Stimulated activated CD4-positive, alpha-beta T cell treated with anti-CD3 and anti-CD28 coated beads, Interleukin-1b, Interleukin-23, amount 100 ng/mL, for 24 hours (primary cell): ENCODE measurements around the gene CREBBP.

Experiments
- DNase-seq, 4 experiments: peaks; one replicate each; pipeline ENCODE4 v3.0.0-alpha.2; 2020; ENCODE audit warnings: low read depth in 4 of 4, low spot score in 1 of 4

CREBBP gene

DNA sequence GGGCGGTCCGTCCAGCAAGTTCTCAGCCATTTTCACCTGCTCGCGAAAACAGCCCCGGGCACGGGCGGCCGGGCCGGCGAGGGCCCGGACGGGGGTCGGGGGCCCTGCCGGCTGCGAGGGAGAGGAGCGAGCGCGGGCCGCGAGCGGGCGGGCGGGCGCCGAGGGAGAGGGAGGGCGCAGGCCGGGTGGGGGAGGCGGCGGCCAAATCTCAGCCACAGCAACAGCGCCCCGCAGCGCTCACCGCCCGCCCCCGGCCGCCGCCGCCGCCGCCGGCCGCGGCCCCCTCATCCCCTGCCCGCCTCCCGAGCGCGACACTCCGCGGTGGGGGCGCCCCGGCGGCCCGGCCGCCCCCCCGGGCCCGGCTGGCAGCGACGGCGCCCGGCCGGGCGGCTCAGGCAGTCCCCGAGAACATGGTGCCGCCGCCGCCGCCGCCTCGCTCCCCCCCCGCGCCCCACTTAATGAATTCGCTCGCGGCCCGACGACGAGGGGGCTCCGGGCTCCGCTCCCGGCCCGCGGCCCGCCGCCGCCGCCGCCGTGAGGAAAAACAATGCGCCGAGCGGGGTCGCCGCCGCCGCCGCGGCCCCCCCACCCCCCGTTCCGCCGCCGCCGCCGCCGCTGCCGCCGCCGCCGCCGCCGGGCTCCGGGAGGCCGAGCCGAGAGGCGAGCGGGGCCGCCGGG, 487 bp downstream of the CREBBP start:
- DNase-seq: peak; percentile 34 to 53 (median 48)

DNA sequence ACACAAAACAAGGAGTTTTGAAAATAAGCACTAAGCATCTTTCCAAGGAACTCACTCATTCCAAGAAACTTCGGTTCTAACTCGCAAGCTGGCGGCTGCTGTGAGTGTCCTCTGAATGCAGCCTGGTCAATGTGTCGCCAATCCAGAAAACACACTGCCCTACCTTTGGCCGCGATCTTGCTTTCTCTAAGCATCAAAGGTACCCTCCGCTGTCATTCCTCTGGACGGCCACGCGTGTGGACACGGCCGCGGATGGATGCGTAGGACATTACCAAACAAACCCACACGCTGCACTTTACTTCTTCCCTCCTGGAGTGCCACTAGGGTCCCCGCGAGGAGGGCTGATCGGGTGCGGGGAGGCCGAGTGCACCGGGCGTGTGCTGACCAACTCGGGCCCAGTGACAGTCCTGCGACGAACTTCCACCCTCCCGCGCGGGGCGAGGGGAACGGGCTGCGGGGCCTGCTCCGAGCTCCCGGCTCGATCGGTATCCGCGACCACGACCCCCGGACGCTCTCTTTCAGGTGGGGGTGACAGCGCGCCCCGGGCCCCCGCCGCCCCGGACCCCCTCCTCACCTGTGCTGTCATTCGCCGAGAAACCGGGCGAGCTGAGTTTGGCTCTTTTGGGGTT, 1.1 kb downstream of the CREBBP start:
- peak in 1 of 4 experiments; percentile 8 for DNase-seq

DNA sequence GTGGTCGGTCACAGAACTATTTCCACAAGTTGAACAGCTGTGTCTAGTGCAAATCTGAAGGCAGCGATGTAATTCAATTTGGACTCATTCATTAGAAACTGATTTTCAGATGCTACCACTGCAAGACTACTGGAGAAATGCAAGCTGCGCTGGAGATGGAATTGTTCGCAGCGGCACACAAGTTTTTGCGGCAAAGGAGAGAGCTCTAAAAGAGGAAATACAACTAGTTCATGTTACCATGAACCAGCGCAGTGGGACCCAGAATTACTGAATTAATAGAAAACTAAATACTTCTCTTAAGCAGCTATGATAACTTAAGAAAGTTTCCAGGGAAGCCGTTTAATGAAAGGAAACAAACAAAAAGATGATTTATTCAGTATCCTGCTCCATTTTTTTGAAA, 1.9 kb downstream of the CREBBP start:
- no peak for DNase-seq

DNA sequence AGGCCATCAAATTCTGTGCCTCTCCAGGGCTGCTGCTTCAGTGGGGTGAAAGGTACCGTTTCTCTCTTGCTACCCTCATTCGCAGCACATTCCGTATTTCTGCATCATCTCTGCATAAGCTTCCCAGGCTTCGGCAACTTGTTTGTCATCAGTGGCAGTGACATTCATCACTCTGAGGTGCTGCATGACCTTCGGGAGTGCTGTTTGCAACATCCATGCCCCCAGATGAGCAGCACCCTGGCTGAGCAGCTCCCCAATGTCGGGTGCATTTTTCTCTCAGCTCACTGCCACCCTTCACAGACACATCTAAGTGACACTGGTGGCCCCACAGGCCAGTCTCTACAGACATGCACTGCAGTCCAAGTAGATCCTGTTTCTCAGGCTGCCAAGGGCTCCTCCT, 3.8 kb downstream of the CREBBP start:
- DNase-seq: no peak

DNA sequence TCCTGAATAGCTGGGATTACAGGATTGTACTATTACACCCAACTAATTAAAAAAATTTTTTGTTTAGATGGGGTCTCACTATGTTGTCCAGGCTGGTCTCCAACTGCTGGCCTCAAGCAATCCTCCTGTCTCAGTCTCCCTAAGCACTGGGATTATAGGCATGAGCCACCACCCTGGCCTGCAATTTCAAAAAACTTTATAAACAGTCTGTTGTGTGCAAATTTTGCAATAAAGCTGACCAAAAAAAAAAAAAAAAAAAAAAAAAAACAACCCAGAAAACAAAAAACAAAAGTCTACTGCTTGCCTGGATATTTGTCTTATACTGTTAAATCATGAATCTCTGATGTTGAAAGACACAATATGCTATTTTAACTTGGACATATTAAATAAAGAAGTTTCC, 4.4 kb downstream of the CREBBP start:
- DNase-seq: no peak

DNA sequence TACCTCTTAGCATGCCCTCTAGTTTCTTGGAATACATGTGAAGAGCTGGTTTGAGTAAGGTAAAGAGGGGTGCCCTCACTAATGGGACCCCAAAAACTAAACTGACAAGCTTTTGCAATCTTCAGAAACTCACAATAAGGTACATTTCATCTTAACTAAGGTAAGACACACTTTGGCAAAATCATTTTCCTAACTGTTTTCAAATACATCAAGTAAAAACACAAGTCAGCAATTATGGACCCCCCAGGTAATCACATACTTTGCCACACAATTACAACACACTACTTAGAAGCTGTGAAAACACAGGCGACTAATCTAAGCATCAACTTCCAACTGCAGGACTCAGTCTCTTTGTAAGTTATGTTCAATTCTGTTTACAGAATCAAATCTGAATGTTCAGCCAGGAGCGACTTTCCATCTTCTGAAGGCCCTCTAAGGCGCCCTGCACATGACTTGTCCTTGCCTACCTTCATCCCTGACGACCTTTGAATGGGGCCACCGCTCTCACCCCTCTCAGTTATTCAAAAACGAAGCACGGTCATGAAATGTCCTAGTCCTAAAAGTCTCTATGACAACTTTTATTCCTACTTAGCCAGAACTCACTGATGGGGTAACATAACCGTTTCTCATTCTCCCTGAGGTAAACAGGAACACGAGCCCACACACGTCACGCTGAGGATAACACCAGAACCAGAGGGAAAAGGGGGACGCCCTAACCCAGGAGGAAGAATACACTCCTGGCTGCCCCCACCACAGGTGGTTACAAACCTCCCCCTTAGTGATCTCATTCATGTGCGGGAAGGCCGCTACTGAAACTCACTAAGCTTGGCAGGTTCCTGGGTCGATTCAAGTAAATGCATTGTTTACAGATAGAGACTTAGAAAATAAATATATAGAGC, 5.5 kb downstream of the CREBBP start:
- DNase-seq: no peak

DNA sequence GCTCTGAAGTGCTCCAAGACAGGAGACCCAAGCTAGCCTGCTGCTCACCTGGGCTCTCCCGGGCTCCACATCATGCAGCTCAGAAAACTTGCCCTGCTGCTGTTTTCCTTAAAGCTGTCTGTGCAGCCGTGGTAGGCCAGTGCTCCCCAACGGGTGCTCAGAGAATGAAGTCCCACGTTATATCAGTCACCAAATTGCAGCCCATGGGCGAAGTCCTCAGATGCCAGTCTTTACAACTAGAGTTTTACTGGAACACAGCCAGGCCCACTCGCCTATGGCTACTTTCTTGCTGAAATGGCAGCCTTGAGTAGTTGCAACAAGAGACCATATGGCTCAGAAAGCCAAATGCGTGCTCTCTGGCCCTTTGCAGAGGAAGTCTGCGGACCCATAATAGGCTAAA, 6.3 kb downstream of the CREBBP start:
- no peak for DNase-seq

DNA sequence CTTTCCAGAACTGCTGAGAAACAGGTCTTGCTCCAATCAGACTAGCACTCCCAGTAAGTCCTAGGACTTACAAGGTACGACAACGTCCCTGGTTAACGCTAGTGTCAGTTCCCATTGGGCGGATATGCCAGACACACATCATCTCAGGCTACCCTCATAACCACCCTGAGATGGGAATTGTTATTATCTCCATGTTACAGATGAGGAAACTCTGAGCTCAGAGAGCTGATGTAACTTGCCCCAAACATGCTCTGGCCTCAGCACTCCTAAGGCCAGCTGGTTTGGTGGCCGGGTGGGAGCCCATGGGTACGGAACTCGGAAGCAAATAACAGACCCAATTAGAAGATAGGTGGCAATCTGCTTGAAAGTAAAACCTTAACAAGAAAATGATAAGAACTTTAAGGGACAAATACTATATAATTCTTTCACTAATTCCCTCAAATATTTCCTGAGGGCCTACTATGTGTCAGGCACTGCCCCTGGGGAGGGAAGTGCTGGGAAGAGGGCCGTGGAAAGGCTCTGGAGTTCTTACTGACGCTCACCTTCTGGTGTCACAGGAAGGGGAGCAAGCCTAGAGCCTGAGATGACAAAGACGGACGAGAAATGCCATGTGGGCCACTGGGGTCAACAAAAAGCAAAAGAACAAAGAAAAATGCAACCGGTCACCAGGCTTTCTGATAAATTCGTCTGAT, 6.9 kb downstream of the CREBBP start:
- DNase-seq: no peak

DNA sequence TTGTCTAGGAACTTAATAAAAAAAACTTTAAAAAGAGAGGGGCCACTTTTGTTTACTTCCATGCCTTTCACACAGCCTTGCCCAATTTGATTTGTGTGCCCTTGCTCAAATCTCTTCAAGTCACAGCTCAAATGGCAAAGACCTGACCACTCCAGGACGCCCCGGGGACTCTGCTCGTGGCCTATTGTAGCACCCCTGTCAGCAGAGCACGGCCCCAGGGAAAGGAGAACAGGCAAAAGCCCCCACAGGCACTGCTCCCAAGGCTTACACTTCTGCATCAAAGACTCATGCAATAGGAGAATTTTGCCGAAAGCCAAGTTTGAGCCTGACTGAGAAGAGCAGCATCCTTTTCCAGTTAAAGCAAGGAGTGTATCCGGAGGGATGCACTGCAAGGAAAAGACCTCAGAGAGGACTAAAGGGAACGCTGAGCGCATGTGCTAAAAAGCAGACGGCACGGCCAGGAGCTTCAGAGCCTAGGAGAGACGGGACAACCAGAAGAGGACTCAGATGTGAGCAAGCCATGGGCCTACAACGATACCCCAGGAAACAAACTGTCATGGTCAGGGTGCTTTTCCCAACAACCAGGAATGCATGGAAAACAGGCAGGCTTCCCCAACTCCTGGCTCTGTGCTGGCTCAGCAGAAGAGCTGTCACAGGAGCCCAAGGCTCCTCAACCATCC, 8.2 kb downstream of the CREBBP start:
- no peak for DNase-seq

DNA sequence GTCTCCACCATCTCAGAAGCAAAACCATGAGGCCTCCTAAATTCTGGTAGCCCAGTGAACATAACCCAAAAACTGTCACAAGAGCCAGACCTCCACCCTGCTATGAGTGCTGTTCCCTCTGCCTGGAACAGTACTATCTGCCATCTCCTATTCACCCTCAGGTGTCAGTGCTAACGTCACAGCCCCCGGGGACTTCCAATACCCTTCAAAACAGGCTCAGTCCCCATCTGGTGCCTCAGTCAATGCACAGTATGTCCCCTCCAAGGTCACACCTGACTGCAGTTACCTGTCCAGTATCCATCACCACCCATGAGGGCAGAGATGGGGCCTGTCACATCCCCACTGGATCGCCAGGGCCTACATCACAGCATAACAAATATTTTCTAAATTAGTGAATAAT, 11.5 kb downstream of the CREBBP start:
- no peak for DNase-seq

DNA sequence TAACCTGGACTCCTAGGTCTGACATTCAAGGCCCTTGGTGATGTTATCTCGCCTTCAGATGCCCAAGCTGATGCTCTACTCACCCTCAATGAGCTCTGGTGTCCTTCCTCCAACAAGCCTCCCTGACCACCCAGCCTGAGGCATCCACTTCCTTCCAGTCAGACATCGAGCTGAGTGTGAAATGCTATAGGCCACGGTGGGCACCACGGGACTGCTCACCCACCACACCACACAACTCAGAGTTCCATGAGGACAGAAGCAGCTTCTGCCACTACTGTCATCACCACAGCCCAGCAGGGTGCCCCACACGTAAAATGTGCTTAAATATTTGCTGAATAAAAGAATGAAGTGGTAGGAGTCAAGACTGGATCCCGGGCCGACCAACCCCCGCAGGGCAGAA, 12.0 kb downstream of the CREBBP start:
- no peak for DNase-seq

DNA sequence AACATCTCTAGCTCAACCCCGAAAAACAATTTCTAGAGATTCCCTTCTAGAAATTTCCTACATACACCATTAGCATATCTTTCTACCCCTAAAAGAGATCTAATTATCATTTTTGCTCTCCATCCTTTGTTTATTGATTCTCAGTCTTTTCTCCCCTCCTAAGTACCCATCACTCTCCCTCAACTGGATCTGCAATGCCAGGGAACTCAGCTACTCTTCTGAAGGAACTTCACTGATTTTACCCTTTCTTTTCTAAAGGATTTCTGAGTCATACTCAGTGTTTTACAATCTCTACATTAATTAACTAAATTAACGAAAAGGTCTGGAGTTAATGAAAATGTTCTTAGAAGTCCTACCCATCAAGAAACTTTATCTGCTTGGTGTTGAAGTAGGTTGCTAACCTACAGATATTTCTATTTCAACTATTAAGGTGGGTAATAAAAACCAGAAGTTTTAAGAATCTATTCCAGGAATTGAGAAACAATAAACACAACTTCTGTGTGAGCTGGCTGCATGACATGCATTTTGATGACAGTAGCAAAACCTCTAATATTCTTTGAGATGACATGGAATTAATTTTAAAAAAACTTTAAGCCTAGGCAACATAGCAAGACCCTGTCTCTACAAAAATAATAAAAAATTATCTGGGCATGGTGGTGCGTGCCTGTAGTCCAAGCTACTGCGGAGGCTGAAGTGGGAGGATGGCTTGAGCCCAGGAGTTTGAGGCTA, 13.6 kb downstream of the CREBBP start:
- no peak for DNase-seq

DNA sequence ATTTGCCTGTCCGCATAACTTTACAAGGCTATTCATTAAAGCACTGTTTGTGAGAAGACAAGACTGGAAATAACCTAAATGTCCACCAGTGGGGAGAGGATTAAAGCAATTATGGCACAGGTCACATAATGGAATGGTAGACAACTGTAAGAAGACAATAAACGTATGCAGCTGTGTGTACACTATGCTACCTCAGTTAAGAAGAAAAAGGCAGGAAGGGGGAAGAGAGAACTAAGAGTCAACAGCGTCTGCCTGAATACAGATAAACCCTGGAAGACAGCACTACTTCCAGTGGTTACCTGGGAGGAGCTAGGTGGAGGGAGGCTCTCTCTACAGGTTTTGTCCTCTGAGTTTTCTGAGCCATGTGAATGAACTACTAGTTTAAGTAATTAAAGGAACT, 15.3 kb downstream of the CREBBP start:
- no peak for DNase-seq

DNA sequence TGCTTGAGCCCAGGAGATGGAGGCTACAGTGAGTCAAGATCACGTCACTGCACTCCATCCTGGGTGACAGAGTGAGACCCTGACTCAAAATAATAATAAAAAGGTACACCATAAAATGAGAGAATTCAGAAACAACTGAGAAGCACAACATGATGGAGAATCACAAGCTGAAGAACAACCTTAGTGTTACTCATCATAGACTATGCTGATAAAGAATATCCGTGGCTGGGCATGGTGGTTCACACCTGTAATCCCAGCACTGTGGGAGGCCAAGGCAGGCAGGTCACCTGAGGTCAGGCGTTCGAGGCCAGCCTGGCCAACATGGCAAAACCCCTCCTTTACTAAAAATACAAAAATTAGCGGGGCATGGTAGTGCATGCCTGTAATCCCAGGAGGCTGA, 16.0 kb downstream of the CREBBP start:
- no peak for DNase-seq

DNA sequence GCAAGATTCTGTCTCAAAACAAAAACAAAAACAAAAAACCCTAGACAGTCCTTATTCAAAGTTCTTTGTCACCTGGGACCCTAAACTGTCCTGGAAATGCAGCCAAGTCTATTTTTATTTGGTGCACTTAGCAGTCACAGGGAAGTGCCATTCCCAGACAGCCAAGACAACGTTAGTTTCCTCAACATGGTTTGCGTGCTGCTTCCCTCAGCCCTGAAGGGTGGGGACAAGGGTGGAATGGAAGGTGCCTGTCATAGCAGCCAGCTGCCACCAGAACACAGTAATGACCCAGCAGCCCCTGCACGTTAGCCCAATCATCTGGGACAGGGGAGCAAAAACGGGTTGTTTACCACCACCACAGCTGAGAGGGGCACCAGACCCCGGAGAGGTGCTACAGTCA, 16.9 kb downstream of the CREBBP start:
- DNase-seq: no peak

DNA sequence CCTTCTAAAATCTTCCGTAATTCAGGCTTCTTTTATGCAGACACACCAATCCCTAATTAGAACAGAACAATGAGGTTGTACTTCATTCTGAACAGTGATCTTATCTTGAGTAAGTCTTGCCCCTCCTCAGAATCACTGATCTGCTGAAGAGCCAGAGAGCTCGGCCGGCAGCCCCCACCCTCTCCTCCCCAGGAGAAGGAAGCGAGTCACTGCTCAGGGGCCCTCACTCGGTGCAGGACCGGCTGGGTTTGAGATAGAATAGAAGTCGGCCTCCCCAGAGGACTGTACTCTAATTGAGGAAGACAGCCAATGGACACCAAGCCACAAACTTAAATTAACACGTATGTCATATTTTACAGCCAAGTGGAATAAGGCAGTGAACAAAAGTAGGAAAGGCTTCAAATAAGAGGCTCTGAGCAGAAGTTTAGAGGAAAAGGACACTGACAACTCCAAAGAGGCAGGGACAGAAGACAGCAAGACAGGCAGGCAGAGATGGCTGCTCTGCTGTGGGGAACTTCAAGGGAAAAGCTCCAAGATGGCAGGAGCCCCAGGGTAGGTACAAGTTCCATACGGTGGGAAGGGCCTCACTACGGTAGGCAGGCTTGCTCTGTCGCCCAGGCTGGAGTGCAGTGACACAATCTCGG, 18.6 kb downstream of the CREBBP start:
- no peak for DNase-seq

DNA sequence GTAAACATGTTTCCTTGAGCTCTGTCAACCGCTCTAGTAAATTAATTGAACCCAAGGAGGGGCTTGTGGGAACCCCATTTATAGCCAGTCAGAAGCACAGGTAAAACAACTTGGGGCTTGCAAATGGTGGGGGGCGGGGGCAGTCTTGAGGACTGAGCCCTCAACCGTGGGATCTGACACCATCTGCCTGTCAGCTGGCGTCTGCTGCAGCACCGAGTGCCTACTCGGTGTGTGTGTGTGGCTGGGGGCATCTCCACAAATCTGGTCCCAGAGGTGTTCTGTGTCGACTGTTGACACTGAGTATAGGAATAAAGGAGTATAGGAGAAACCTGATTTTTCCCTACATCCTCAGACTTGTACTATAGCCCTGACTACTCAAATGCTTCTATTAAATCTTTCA, 20.6 kb downstream of the CREBBP start:
- no peak for DNase-seq

DNA sequence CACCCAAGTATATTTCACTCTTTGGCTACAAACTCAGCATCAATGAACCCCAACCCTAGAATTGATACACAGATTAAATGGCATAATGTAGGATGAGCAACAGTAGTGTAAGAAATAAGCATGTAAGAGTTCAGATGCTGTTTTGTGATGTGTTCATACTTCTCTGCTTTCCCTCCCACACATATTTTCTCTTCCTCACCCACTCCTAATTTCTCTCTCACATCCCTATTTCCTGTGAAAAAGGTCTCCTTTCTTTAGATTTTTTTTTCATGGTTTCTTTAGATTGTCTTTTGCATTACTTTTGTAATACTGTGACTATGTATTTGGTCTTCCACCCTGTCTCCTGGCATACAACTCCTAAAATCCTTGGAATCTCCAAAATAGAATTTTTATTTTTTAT, 21.7 kb downstream of the CREBBP start:
- no peak for DNase-seq

DNA sequence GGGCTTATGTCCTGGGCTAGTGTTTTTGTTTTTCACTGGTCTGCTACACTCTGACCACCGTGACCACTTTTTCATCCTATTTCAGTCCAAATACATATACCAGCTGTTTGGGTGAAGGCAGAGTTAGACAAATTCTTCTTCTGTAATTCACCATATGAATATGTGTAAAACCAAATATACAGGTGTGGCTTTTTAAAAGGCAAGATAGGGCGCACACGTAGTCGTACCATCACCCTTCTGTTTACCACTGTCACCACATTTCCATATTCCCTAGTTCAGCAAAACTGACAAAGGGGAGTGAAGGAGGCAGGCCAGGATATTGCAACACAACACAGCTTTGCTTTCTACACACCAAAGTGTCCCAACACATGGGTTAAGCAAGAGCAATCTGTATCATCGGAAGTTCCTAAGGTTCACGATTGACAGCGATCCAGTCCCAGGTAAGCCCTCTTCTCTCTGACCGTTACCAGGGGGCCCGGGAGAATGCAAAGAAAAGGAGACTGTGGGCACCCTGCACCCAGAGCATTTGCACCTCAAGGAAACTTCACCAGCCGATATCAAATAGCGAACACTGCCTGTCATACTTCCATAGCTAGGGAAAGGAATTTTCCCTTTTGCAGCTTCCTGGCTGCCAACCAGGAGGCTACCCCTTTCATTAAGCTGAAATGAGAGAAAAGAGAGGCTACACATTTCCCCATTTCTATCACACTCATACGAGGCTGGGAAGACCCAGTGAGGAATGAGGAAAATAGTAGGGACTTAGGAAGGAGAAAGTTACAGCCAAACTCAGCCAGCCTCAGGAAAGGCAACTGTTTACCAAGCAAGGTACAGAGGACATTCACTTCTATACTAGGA, 23.1 kb downstream of the CREBBP start:
- no peak for DNase-seq
